ENCODE measurements around the gene TLCD3B.

Gene TLCD3B

GRCh38 chr16:30070490-30070889, 39.4 kb upstream of the TLCD3B start:
- TF ChIP-seq CTCF (IDR thresholded peaks at IDR 0.05; ENCODE audit: low read depth, low read length, poor library complexity, severe bottlenecking) (no peak), EZH2phosphoT487 (IDR thresholded peaks at IDR 0.05; ENCODE audit: borderline replicate concordance, low read length) (no peak)
- Histone ChIP-seq H3K9me3 (ENCODE audit: control insufficient read depth, insufficient read depth, low read length) (no peaks in the 10 kb centered on the region), H3K27me3 (ENCODE audit: control insufficient read depth, low read length) (no peaks in the 10 kb centered on the region), H3K27ac (ENCODE audit: low read depth, low read length) (no peak overlapping the region), H3K4me2 (ENCODE audit: low read length) (no peak overlapping the region), H3K4me3 (ENCODE audit: low read length) (no peak overlapping the region), H3F3A (ENCODE audit: control insufficient read depth, insufficient read depth) (peaks cover 77% of the 10 kb centered on the region), H3K9me2 (replicated peaks; ENCODE audit: control insufficient read depth, low read length) (no peaks in the 10 kb centered on the region), H3K79me2 (ENCODE audit: control insufficient read depth, low read length) (peaks cover 46% of the 10 kb centered on the region), H3K36me3 (ENCODE audit: control insufficient read depth, low read length) (peaks cover 71% of the 10 kb centered on the region), H4K20me1 (ENCODE audit: control insufficient read depth, insufficient read depth, low read depth, low read length) (peaks cover 24% of the 10 kb centered on the region), H3K4me1 (ENCODE audit: control insufficient read depth, low read length) (peaks cover 35% of the 10 kb centered on the region)

GRCh38 chr16:30069611-30070462, 38.8 kb upstream of the TLCD3B start:
- Histone ChIP-seq H3K9me3 (ENCODE audit: control insufficient read depth, insufficient read depth, low read length) (no peaks in the 10 kb centered on the region), H3F3A (ENCODE audit: control insufficient read depth, insufficient read depth) (peaks cover 75% of the 10 kb centered on the region), H4K20me1 (ENCODE audit: control insufficient read depth, insufficient read depth, low read depth, low read length) (peaks cover 24% of the 10 kb centered on the region), H3K27ac (ENCODE audit: low read depth, low read length) (no peak overlapping the region), H3K4me1 (ENCODE audit: control insufficient read depth, low read length) (peaks cover 30% of the 10 kb centered on the region), H3K9me2 (replicated peaks; ENCODE audit: control insufficient read depth, low read length) (no peaks in the 10 kb centered on the region), H3K36me3 (ENCODE audit: control insufficient read depth, low read length) (peaks cover 74% of the 10 kb centered on the region), H3K4me2 (ENCODE audit: low read length) (no peak overlapping the region), H3K4me3 (ENCODE audit: low read length) (no peak overlapping the region), H3K79me2 (ENCODE audit: control insufficient read depth, low read length) (peaks cover 45% of the 10 kb centered on the region), H3K27me3 (ENCODE audit: control insufficient read depth, low read length) (no peaks in the 10 kb centered on the region)
- TF ChIP-seq EZH2phosphoT487 (IDR thresholded peaks at IDR 0.05; ENCODE audit: borderline replicate concordance, low read length) (no peak), CTCF (IDR thresholded peaks at IDR 0.05; ENCODE audit: low read depth, low read length, poor library complexity, severe bottlenecking) (no peak)

- Histone ChIP-seq H3F3A (ENCODE audit: control insufficient read depth, insufficient read depth) (peaks cover 72% of the 10 kb centered on the region), H3K4me3 (ENCODE audit: low read length) (0 out of 2 replicates have a peak overlapping the region, but pooled peaks have one; percentile 9), H3K27me3 (ENCODE audit: control insufficient read depth, low read length) (no peaks in the 10 kb centered on the region), H3K27ac (ENCODE audit: low read depth, low read length) (no peak overlapping the region), H4K20me1 (ENCODE audit: control insufficient read depth, insufficient read depth, low read depth, low read length) (peaks cover 24% of the 10 kb centered on the region), H3K9me3 (ENCODE audit: control insufficient read depth, insufficient read depth, low read length) (no peaks in the 10 kb centered on the region), H3K9me2 (replicated peaks; ENCODE audit: control insufficient read depth, low read length) (no peaks in the 10 kb centered on the region), H3K79me2 (ENCODE audit: control insufficient read depth, low read length) (peaks cover 54% of the 10 kb centered on the region), H3K4me1 (ENCODE audit: control insufficient read depth, low read length) (peaks cover 26% of the 10 kb centered on the region), H3K36me3 (ENCODE audit: control insufficient read depth, low read length) (peaks cover 80% of the 10 kb centered on the region), H3K4me2 (ENCODE audit: low read length) (peak overlapping the region; percentile 12; the same call in 1 of the 2 replicates)
- peak; percentile 43 for TF ChIP-seq CTCF (IDR thresholded peaks at IDR 0.05; ENCODE audit: low read depth, low read length, poor library complexity, severe bottlenecking)
- no peak for TF ChIP-seq EZH2phosphoT487 (IDR thresholded peaks at IDR 0.05; ENCODE audit: borderline replicate concordance, low read length)
Measured at GRCh38 chr16:30068750-30069610, 37.9 kb upstream of the TLCD3B start.
